ENCODE results near the gene ADAMTS19.

The ADAMTS19 gene

GRCh38 chr5:129661366-129662035 lies 201.4 kb downstream of the ADAMTS19 start:
- H3K4me1 ChIP-seq: no peaks in the 10 kb centered on the region
- no peak for TF ChIP-seq Cebpa-rat (IDR thresholded peaks at IDR 0.05)
- H3K4me3 ChIP-seq: no peak overlapping the region

GRCh38 chr5:129664336-129664937 lies 204.3 kb downstream of the ADAMTS19 start:
- Histone ChIP-seq H3K9ac (no peak overlapping the region), H3K27ac (no peak overlapping the region), H3K36me3 (no peaks in the 10 kb centered on the region), H3K4me3 (no peak overlapping the region), H3K27me3 (no peaks in the 10 kb centered on the region), H4K20me1 (no peaks in the 10 kb centered on the region), H3K4me1 (no peaks in the 10 kb centered on the region), H3K4me2 (no peak overlapping the region), H3K9me3 (no peaks in the 10 kb centered on the region)
- TF ChIP-seq Cebpa-rat (IDR thresholded peaks at IDR 0.05): no peak

More at GRCh38 chr5:129661366-129662035, 201.4 kb downstream of the ADAMTS19 start:
- no peak overlapping the region for H3K9ac ChIP-seq
- no peak overlapping the region for H3K27ac ChIP-seq
- no peaks in the 10 kb centered on the region for H3K27me3 ChIP-seq
- no peaks in the 10 kb centered on the region for H4K20me1 ChIP-seq
- no peak overlapping the region for H3K4me2 ChIP-seq
- no peaks in the 10 kb centered on the region for H3K36me3 ChIP-seq
- no peaks in the 10 kb centered on the region for H3K9me3 ChIP-seq

DNA sequence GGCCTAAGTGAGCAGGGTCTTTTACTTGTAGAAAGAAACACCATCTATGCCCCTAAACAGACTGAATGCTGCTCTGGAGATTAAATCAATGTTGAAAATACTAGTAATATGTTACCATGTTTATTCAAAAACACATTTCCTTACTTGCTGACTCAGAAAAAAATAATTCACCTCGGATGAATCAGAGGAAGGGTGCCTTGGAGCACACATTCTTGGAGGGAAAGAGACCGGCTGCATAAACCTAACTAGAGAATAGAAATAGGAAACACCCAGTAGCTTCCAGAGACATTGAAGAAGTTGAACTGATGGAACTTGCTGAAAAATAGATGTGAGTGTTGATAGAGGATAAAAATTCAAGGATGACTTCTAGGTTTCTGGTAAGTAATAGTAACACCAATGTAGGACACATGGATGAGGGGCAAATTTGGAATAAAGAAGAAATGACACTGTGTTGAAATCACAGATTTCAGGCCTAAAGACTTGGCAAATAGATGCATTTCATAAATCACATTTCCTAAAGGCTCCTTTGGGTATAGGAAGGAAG lies 210.9 kb downstream of the ADAMTS19 start:
- H3K4me2 ChIP-seq: no peak overlapping the region
- no peaks in the 10 kb centered on the region for H3K9me3 ChIP-seq
- no peak overlapping the region for H3K9ac ChIP-seq
- H3K4me1 ChIP-seq: no peaks in the 10 kb centered on the region
- no peaks in the 10 kb centered on the region for H4K20me1 ChIP-seq
- H3K27ac ChIP-seq: no peak overlapping the region
- no peak for TF ChIP-seq Cebpa-rat (IDR thresholded peaks at IDR 0.05)
- H3K27me3 ChIP-seq: no peaks in the 10 kb centered on the region
- H3K4me3 ChIP-seq: no peak overlapping the region
- H3K36me3 ChIP-seq: no peaks in the 10 kb centered on the region

DNA sequence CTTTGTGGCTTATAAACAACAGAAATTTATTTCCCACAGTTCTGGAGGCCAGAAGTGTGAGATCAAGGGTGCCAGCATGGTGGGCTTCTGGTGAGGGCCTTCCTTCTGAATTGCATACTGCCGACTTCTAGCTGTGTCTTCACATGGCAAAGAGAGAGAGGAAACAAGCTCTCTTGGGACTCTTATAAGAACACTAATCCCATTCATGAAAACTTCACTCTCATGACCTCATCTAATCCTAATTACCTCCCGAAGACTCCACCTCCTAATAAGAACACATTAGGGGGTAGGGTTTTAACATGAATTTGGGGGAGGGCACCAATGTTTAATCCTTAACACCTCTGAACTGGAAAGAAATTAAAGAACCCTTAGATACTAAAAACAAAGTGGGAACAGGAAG lies 211.9 kb downstream of the ADAMTS19 start:
- no peak overlapping the region for H3K4me3 ChIP-seq
- no peaks in the 10 kb centered on the region for H4K20me1 ChIP-seq
- H3K27me3 ChIP-seq: no peaks in the 10 kb centered on the region
- no peaks in the 10 kb centered on the region for H3K4me1 ChIP-seq
- TF ChIP-seq Cebpa-rat (IDR thresholded peaks at IDR 0.05): no peak
- H3K27ac ChIP-seq: no peak overlapping the region
- H3K9ac ChIP-seq: no peak overlapping the region
- no peak overlapping the region for H3K4me2 ChIP-seq
- H3K9me3 ChIP-seq: no peaks in the 10 kb centered on the region
- no peaks in the 10 kb centered on the region for H3K36me3 ChIP-seq

GRCh38 chr5:129679671-129680070 lies 219.6 kb downstream of the ADAMTS19 start:
- Histone ChIP-seq H3K9me3 (no peaks in the 10 kb centered on the region), H3K4me1 (no peaks in the 10 kb centered on the region), H3K27ac (no peak overlapping the region), H3K27me3 (no peaks in the 10 kb centered on the region), H3K4me2 (no peak overlapping the region), H3K9ac (no peak overlapping the region), H3K4me3 (no peak overlapping the region), H3K36me3 (no peaks in the 10 kb centered on the region), H4K20me1 (no peaks in the 10 kb centered on the region)
- TF ChIP-seq Cebpa-rat (IDR thresholded peaks at IDR 0.05): no peak

DNA sequence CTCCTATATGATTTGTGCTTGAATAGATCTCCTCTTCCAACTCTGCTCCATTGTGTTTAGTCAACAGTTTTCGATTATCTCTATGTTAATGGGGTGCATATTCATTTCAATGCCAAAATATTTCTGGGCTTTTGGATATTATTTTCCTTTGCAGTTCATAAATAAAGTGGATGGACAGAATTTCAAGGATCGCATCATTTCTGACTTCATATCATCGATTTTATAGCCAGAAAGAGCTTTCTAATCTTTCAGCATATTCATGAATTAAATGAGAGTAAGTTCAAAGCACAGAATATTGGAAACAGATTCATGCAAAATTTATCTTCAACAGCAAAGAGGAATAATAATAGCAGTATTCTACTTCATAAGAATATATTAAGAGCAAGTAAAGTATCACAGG lies 227.8 kb downstream of the ADAMTS19 start:
- no peaks in the 10 kb centered on the region for H3K4me1 ChIP-seq
- H3K36me3 ChIP-seq: no peaks in the 10 kb centered on the region
- no peak overlapping the region for H3K4me2 ChIP-seq
- H3K4me3 ChIP-seq: no peak overlapping the region
- H3K27me3 ChIP-seq: no peaks in the 10 kb centered on the region
- no peaks in the 10 kb centered on the region for H4K20me1 ChIP-seq
- no peak for TF ChIP-seq Cebpa-rat (IDR thresholded peaks at IDR 0.05)
- no peak overlapping the region for H3K9ac ChIP-seq
- no peaks in the 10 kb centered on the region for H3K9me3 ChIP-seq
- no peak overlapping the region for H3K27ac ChIP-seq

DNA sequence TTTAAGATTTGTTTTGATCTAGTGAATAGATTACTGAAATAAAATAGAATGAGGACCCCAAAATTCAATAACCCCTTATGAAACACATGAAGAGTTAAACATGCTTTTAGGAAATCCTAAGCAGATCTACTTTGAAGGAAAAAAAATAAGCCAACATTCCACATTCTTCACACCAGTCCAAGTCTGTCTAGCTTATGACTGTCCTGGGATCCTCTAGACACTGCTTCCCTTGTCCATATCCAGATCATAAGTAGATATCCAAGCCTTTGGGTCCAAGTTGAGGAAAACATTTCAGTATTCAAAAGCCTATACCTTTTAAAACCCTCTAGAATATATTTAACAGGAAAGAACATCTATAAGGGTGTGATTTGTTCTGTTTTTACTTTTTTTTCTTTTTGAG lies 228.9 kb downstream of the ADAMTS19 start:
- H4K20me1 ChIP-seq: no peaks in the 10 kb centered on the region
- no peak overlapping the region for H3K27ac ChIP-seq
- H3K4me1 ChIP-seq: no peaks in the 10 kb centered on the region
- H3K4me3 ChIP-seq: no peak overlapping the region
- TF ChIP-seq Cebpa-rat (IDR thresholded peaks at IDR 0.05): no peak
- H3K36me3 ChIP-seq: no peaks in the 10 kb centered on the region
- H3K27me3 ChIP-seq: no peaks in the 10 kb centered on the region
- no peak overlapping the region for H3K9ac ChIP-seq
- H3K9me3 ChIP-seq: no peaks in the 10 kb centered on the region
- H3K4me2 ChIP-seq: no peak overlapping the region

DNA sequence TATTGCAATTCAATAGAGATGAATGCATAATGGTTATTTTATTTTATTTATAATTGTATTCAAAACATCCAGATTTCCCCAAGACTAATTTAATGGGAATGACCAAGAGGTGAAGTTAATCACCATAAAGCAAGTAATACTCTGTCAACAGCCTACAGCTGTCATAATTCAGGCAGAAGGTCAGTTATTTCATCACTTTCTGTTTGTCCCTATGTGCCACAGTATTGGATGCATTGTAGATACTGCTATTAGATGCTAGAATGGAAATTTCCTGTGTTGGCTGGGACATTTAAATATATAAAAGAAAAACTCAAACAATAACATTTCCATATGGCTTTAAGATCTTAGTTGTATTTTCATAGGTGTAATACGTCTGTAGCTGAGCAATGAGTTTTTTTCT lies 231.1 kb downstream of the ADAMTS19 start:
- no peaks in the 10 kb centered on the region for H3K27me3 ChIP-seq
- TF ChIP-seq Cebpa-rat (IDR thresholded peaks at IDR 0.05): no peak
- H4K20me1 ChIP-seq: no peaks in the 10 kb centered on the region
- no peaks in the 10 kb centered on the region for H3K9me3 ChIP-seq
- H3K27ac ChIP-seq: no peak overlapping the region
- no peaks in the 10 kb centered on the region for H3K4me1 ChIP-seq
- H3K36me3 ChIP-seq: no peaks in the 10 kb centered on the region
- H3K9ac ChIP-seq: no peak overlapping the region
- no peak overlapping the region for H3K4me3 ChIP-seq
- no peak overlapping the region for H3K4me2 ChIP-seq

GRCh38 chr5:129696636-129697035 lies 236.5 kb downstream of the ADAMTS19 start:
- Histone ChIP-seq H3K4me2 (no peak overlapping the region), H4K20me1 (no peaks in the 10 kb centered on the region), H3K9me3 (no peaks in the 10 kb centered on the region), H3K4me1 (no peaks in the 10 kb centered on the region), H3K4me3 (no peak overlapping the region), H3K36me3 (no peaks in the 10 kb centered on the region), H3K27ac (no peak overlapping the region), H3K9ac (no peak overlapping the region), H3K27me3 (no peaks in the 10 kb centered on the region)
- TF ChIP-seq Cebpa-rat (IDR thresholded peaks at IDR 0.05): no peak

DNA sequence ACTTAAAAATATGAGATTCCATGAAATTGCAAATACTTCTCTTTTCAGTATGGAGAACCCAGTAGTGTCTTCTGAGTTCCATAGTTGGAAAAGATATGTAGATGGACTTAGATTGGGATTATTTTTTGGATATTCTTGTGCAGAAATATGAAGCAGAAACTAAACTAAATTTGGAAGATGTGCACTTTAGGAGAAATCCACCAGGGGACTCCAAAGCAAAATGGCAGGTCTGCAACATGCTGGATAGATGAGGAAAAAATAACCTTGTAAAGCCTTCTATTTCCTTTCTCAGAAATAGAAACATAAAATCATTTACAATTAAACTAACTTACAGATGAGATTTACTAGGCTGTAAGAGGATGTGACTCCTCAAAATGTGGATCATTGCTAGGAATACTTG lies 238.6 kb downstream of the ADAMTS19 start:
- no peaks in the 10 kb centered on the region for H3K9me3 ChIP-seq
- H3K4me1 ChIP-seq: no peaks in the 10 kb centered on the region
- no peak overlapping the region for H3K4me3 ChIP-seq
- H4K20me1 ChIP-seq: no peaks in the 10 kb centered on the region
- no peaks in the 10 kb centered on the region for H3K36me3 ChIP-seq
- TF ChIP-seq Cebpa-rat (IDR thresholded peaks at IDR 0.05): no peak
- no peak overlapping the region for H3K9ac ChIP-seq
- H3K4me2 ChIP-seq: no peak overlapping the region
- no peak overlapping the region for H3K27ac ChIP-seq
- H3K27me3 ChIP-seq: no peaks in the 10 kb centered on the region
